ENCODE measurements around the gene AMDHD2. TPM values are rescaled to one million over a fixed set of nuclear protein-coding genes. Genes with fewer than 3 reads are reported as not detected.

Gene AMDHD2
- total and polyA plus RNA-seq, 4 donors = 7.5 to 25.3 (median 15.7) TPM

DNA sequence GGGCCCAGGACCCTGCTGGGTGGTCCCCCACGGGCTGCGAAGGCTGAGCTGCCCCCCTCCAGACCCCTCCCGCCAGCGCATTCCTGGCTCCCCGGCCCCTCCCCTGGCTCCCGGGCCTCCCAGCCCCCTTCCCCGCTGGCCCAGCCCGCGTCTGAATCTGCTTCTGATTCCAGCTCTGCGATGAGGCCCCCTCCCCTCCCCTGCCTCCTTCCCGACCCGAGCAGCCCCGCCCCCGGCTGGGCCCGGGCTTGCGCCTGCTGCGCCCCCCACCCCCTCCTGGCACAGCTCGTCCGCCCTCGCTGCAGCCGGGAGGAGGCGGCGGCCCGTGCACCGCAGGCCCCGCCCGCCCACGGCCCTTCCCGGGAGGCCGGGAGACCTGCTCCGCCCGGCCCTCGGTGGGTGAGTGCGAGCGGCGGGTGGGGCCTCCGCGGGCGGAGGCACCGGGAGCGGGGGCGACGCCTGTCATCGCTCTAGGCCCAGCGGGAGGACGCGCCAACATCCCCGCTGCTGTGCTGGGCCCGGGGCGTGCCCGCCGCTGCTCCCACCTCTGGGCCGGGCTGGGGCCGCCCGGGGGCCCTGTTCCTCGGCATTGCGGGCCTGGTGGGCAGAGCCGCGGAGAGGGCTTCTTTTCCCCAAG lies 49.0 kb upstream of the AMDHD2 start, which contains the start of gene NTN3:
Gene NTN3 (plus strand): TSS at position 282 of the 637 bp plus-strand sequence. CDS start 405 bp downstream, outside the sequence.
- H3K4me1 ChIP-seq (ENCODE audit: control insufficient read depth in 4 of 4, insufficient read depth in 4 of 4, low read length in 3 of 4) = peaks cover 44 to 75% (median 56%) of the 10 kb centered on the region in 4 donors
- no peak for TF ChIP-seq RAD21 (IDR thresholded peaks at IDR 0.05)

GRCh38 chr16:2471653-2472487 lies 48.3 kb upstream of the AMDHD2 start:
- DNase-seq (ENCODE audit: low spot score) = no peak
- no peaks in the 10 kb centered on the region for H3K27me3 ChIP-seq (ENCODE audit: control insufficient read depth in 4 of 4, insufficient read depth in 4 of 4, low read length in 3 of 4)
- H3K9me3 ChIP-seq (ENCODE audit: control insufficient read depth in 4 of 4, low read length in 3 of 4) = no peaks in the 10 kb centered on the region
- no peak overlapping the region for H3K9ac ChIP-seq (ENCODE audit: low read depth in 1 of 2, low read length in 2 of 2)
- H3K4me1 ChIP-seq (ENCODE audit: control insufficient read depth in 4 of 4, insufficient read depth in 4 of 4, low read length in 3 of 4) = peaks cover 48 to 82% (median 60%) of the 10 kb centered on the region in 4 donors
- no peaks in the 10 kb centered on the region for H3K36me3 ChIP-seq (ENCODE audit: control insufficient read depth in 4 of 4, insufficient read depth in 3 of 4, low read depth in 1 of 4, low read length in 3 of 4)
- 22% methylated on average over 61 of the region's 61 CpGs for WGBS
- TF ChIP-seq SP1 (IDR thresholded peaks at IDR 0.05) = peak; percentile 78
- TF ChIP-seq HNF4A (conservative IDR thresholded peaks at IDR 0.05) = peak; percentile 78 to 86
- peak; percentile 91 for TF ChIP-seq YY1 (IDR thresholded peaks at IDR 0.05)
- TF ChIP-seq EGR1 (IDR thresholded peaks at IDR 0.05; ENCODE audit: low read depth in 2 of 2) = peak in 1 of 2 donors; percentile 27
- no peak for TF ChIP-seq NR2F2 (IDR thresholded peaks at IDR 0.05)
- peak in 1 of 2 donors; percentile 49 for TF ChIP-seq RXRA (IDR thresholded peaks at IDR 0.05)
- no peak for TF ChIP-seq JUND (IDR thresholded peaks at IDR 0.05)
- H3K4me3 ChIP-seq (ENCODE audit: low read depth in 1 of 3, low read length in 3 of 3) = peak overlapping the region in 2 of 3 donors; percentile 11 to 30
- H3K27ac ChIP-seq (ENCODE audit: low read depth in 1 of 2, low read length in 2 of 2) = peak overlapping the region; percentile 45 to 74

More for the DNA sequence above, 49.0 kb upstream of the AMDHD2 start, which contains the start of gene NTN3:
- no peaks in the 10 kb centered on the region for H3K27me3 ChIP-seq (ENCODE audit: control insufficient read depth in 4 of 4, insufficient read depth in 4 of 4, low read length in 3 of 4)
- peak within 1 kb of the TSS; percentile 45 to 74 for H3K27ac ChIP-seq (ENCODE audit: low read depth in 1 of 2, low read length in 2 of 2)
- H3K36me3 ChIP-seq (ENCODE audit: control insufficient read depth in 4 of 4, insufficient read depth in 3 of 4, low read depth in 1 of 4, low read length in 3 of 4) = no peaks in the 10 kb centered on the region
- DNase-seq (ENCODE audit: low spot score) = no peak
- 3% methylated on average over 59 of the region's 59 CpGs for WGBS
- peak within 1 kb of the TSS in 2 of 3 donors; percentile 11 to 30 for H3K4me3 ChIP-seq (ENCODE audit: low read depth in 1 of 3, low read length in 3 of 3)
- no peak within 1 kb of the TSS for H3K9ac ChIP-seq (ENCODE audit: low read depth in 1 of 2, low read length in 2 of 2)
- no peaks in the 10 kb centered on the region for H3K9me3 ChIP-seq (ENCODE audit: control insufficient read depth in 4 of 4, low read length in 3 of 4)

DNA sequence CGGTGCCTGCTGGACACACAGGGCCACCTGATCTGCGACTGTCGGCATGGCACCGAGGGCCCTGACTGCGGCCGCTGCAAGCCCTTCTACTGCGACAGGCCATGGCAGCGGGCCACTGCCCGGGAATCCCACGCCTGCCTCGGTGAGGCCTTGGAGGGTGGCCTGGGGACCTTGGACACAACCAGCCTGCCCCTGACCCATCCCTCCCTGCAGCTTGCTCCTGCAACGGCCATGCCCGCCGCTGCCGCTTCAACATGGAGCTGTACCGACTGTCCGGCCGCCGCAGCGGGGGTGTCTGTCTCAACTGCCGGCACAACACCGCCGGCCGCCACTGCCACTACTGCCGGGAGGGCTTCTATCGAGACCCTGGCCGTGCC lies 47.7 kb upstream of the AMDHD2 start:
- H3K27me3 ChIP-seq (ENCODE audit: control insufficient read depth in 4 of 4, insufficient read depth in 4 of 4, low read length in 3 of 4) = no peaks in the 10 kb centered on the region
- TF ChIP-seq, protein P1, sequence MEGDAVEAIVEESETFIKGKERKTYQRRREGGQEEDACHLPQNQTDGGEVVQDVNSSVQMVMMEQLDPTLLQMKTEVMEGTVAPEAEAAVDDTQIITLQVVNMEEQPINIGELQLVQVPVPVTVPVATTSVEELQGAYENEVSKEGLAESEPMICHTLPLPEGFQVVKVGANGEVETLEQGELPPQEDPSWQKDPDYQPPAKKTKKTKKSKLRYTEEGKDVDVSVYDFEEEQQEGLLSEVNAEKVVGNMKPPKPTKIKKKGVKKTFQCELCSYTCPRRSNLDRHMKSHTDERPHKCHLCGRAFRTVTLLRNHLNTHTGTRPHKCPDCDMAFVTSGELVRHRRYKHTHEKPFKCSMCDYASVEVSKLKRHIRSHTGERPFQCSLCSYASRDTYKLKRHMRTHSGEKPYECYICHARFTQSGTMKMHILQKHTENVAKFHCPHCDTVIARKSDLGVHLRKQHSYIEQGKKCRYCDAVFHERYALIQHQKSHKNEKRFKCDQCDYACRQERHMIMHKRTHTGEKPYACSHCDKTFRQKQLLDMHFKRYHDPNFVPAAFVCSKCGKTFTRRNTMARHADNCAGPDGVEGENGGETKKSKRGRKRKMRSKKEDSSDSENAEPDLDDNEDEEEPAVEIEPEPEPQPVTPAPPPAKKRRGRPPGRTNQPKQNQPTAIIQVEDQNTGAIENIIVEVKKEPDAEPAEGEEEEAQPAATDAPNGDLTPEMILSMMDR (IDR thresholded peaks at IDR 0.05; ENCODE audit: low read depth, low read length, missing input control) = no peak
- TF ChIP-seq HNF4G (IDR thresholded peaks at IDR 0.05) (no peak), MAX (IDR thresholded peaks at IDR 0.05) (no peak), GABPA (IDR thresholded peaks at IDR 0.05 in 1 of 2, conservative IDR thresholded peaks at IDR 0.05 in 1 of 2) (no peak), YY1 (IDR thresholded peaks at IDR 0.05) (no peak), HNF4A (conservative IDR thresholded peaks at IDR 0.05) (no peak), FOXA2 (IDR thresholded peaks at IDR 0.05) (no peak)
- TF ChIP-seq, protein P2, sequence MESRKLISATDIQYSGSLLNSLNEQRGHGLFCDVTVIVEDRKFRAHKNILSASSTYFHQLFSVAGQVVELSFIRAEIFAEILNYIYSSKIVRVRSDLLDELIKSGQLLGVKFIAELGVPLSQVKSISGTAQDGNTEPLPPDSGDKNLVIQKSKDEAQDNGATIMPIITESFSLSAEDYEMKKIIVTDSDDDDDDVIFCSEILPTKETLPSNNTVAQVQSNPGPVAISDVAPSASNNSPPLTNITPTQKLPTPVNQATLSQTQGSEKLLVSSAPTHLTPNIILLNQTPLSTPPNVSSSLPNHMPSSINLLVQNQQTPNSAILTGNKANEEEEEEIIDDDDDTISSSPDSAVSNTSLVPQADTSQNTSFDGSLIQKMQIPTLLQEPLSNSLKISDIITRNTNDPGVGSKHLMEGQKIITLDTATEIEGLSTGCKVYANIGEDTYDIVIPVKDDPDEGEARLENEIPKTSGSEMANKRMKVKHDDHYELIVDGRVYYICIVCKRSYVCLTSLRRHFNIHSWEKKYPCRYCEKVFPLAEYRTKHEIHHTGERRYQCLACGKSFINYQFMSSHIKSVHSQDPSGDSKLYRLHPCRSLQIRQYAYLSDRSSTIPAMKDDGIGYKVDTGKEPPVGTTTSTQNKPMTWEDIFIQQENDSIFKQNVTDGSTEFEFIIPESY (IDR thresholded peaks at IDR 0.05) = no peak
- no peak overlapping the region for H3K4me3 ChIP-seq (ENCODE audit: low read depth in 1 of 3, low read length in 3 of 3)
- H3K4me1 ChIP-seq (ENCODE audit: control insufficient read depth in 4 of 4, insufficient read depth in 4 of 4, low read length in 3 of 4) = peaks cover 47 to 81% (median 63%) of the 10 kb centered on the region in 4 donors
- 86% methylated on average over 27 of the region's 27 CpGs for WGBS
- no peaks in the 10 kb centered on the region for H3K9me3 ChIP-seq (ENCODE audit: control insufficient read depth in 4 of 4, low read length in 3 of 4)
- H3K36me3 ChIP-seq (ENCODE audit: control insufficient read depth in 4 of 4, insufficient read depth in 3 of 4, low read depth in 1 of 4, low read length in 3 of 4) = no peaks in the 10 kb centered on the region
- H3K27ac ChIP-seq (ENCODE audit: low read depth in 1 of 2, low read length in 2 of 2) = peak overlapping the region in 1 of 2 donors; percentile 74
- no peak for DNase-seq (ENCODE audit: low spot score)
- H3K9ac ChIP-seq (ENCODE audit: low read depth in 1 of 2, low read length in 2 of 2) = no peak overlapping the region

Data from liver (tissue), 9 donors.